SU-DHL-6 (cell line): Measurements from ENCODE around the gene ZNF202.

Source experiments
- H2AFZ ChIP-seq: fragments of 200-600 bp; sonication (generic); 2 replicates; pipeline ENCODE4 v1.6.1; 2014; ENCODE audit warnings: low read depth, mild to moderate bottlenecking, moderate library complexity, mixed read lengths, antibody characterized with exemption, low read length; ENCODE audit not compliant: severe bottlenecking
- H3F3A ChIP-seq: fragments of 200-600 bp; shearing (Covaris generic); 2 replicates; pipeline ENCODE4 v1.6.0; 2016; ENCODE audit warnings: antibody characterized with exemption, mild to moderate bottlenecking; ENCODE audit not compliant: insufficient read depth
- H3K27ac ChIP-seq: fragments of 200-600 bp; sonication (generic); 2 replicates; pipeline ENCODE4 v1.5.1; 2016; ENCODE audit warnings: low read depth, mild to moderate bottlenecking, low read length, moderate library complexity, mixed read lengths
- H3K27me3 ChIP-seq: fragments of 200-600 bp; sonication (generic), shearing (Covaris generic); 2 replicates; pipeline ENCODE4 v1.6.0; 2014; ENCODE audit warnings: mild to moderate bottlenecking, low read length
- H3K36me3 ChIP-seq: fragments of 200-600 bp; sonication (generic); 2 replicates; pipeline ENCODE4 v1.6.1; 2014; ENCODE audit warnings: mild to moderate bottlenecking, low read length, mixed read lengths
- H3K4me2 ChIP-seq: fragments of 300-600, 200-600 bp; shearing (Covaris generic), sonication (generic); 2 replicates; pipeline ENCODE4 v1.6.0; 2014; ENCODE audit warnings: low read length, low read depth, mild to moderate bottlenecking; ENCODE audit not compliant: poor library complexity, severe bottlenecking
- H3K4me3 ChIP-seq: fragments of 200-600 bp; sonication (generic); 2 replicates; pipeline ENCODE4 v1.5.1; 2014; ENCODE audit warnings: antibody characterized with exemption, low read length, mild to moderate bottlenecking, mixed read lengths; ENCODE audit not compliant: insufficient read depth, poor library complexity, severe bottlenecking
- H3K79me2 ChIP-seq: fragments of 200-600 bp; sonication (generic); 2 replicates; pipeline ENCODE4 v1.6.1; 2014; ENCODE audit warnings: mild to moderate bottlenecking, low read length, moderate library complexity; ENCODE audit not compliant: insufficient read depth
- H3K9ac ChIP-seq: fragments of 200-600 bp; sonication (generic); 2 replicates; pipeline ENCODE4 v1.7.0; 2014; ENCODE audit warnings: mild to moderate bottlenecking, low read length
- H3K9me2 ChIP-seq: fragments of 200-600 bp; sonication (generic); replicated peaks from 2 replicates; pipeline ENCODE4 v1.6.1; 2014; ENCODE audit warnings: low read length; ENCODE audit not compliant: insufficient read depth
- H3K9me3 ChIP-seq: fragments of 200-600 bp; sonication (generic); 2 replicates; pipeline ENCODE4 v1.6.1; 2014; ENCODE audit warnings: low read length, mixed read lengths; ENCODE audit not compliant: insufficient read depth
- H4K20me1 ChIP-seq: fragments of 200-600 bp; sonication (generic); 2 replicates; pipeline ENCODE4 v1.6.1; 2014; ENCODE audit warnings: low read depth, mild to moderate bottlenecking, antibody characterized with exemption, low read length, moderate library complexity, mixed read lengths
- CTCF ChIP-seq: fragments of 200-600 bp; sonication (generic); IDR thresholded peaks from one replicate; pipeline ENCODE4 v1.5.1; 2017; ENCODE audit warnings: antibody characterized with exemption, mild to moderate bottlenecking, low read length, moderate library complexity; ENCODE audit not compliant: insufficient read depth, poor library complexity, severe bottlenecking
- EZH2phosphoT487 ChIP-seq: fragments of 200-600 bp; sonication (generic), shearing (Covaris generic); conservative IDR thresholded peaks from 2 replicates; pipeline ENCODE4 v1.6.1; 2018; ENCODE audit warnings: mild to moderate bottlenecking, antibody characterized with exemption, low read length, moderate library complexity, mixed read lengths

Gene ZNF202

GRCh38 chr11:123741159-123742030, at the start of gene ZNF202:
Gene ZNF202 (minus strand): TSS chr11:123741660. CDS start chr11:123730888, 10,772 bp downstream.
- peak within 1 kb of the TSS; percentile 93 for H3K9ac ChIP-seq
- no peak for TF ChIP-seq CTCF
- TF ChIP-seq EZH2phosphoT487, result no peak
- peak within 1 kb of the TSS; percentile 83 for H3K4me3 ChIP-seq
- no peaks in the 10 kb centered on the region for H3K9me2 ChIP-seq
- peak within 1 kb of the TSS; percentile 33; the same call in 1 of the 2 replicates for H3K27ac ChIP-seq
- peak within 1 kb of the TSS; percentile 98 for H2AFZ ChIP-seq
- H4K20me1 ChIP-seq, result no peaks in the 10 kb centered on the region
- peak within 1 kb of the TSS; percentile 85 for H3K4me2 ChIP-seq
- no peaks in the 10 kb centered on the region for H3K27me3 ChIP-seq
- peaks cover 48% of the 10 kb centered on the region for H3K79me2 ChIP-seq
- peaks cover 23% of the 10 kb centered on the region for H3K36me3 ChIP-seq
- no peaks in the 10 kb centered on the region for H3K9me3 ChIP-seq
- no peaks in the 10 kb centered on the region for H3F3A ChIP-seq

- no peaks in the 10 kb centered on the region for H4K20me1 ChIP-seq
- TF ChIP-seq EZH2phosphoT487 (no peak), CTCF (no peak)
- H3K27ac ChIP-seq, result no peak overlapping the region
- H3K9me2 ChIP-seq, result no peaks in the 10 kb centered on the region
- no peaks in the 10 kb centered on the region for H3K79me2 ChIP-seq
- no peak overlapping the region for H3K4me2 ChIP-seq
- no peaks in the 10 kb centered on the region for H3K27me3 ChIP-seq
- H2AFZ ChIP-seq, result no peak overlapping the region
- no peaks in the 10 kb centered on the region for H3F3A ChIP-seq
- no peaks in the 10 kb centered on the region for H3K9me3 ChIP-seq
- H3K9ac ChIP-seq, result no peak overlapping the region
- no peaks in the 10 kb centered on the region for H3K36me3 ChIP-seq
- H3K4me3 ChIP-seq, result no peak overlapping the region
Observed at GRCh38 chr11:123783536-123783935, 42.1 kb upstream of the ZNF202 start.

DNA sequence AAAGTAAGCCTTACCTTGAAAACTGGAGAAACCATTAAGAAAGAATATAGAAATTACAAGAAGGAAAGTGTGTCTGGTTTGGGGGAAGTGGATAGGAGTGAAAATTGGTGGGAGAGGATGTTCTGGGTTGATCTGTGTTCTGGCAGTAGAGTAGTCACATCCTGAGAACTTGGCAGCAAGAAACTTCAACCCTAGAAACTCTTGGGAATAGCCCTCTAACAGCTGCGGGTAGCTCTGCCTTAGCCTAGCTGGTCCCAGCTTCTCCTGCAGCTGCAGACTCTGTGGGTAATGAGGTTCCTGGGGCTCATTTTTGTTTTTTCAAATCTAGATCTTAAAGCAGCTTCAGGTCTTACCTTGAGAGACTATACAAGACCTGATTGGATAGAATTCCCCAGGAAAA, 37.1 kb upstream of the ZNF202 start:
- H3K4me2 ChIP-seq, result no peak overlapping the region
- no peaks in the 10 kb centered on the region for H3K36me3 ChIP-seq
- H3K79me2 ChIP-seq, result no peaks in the 10 kb centered on the region
- TF ChIP-seq CTCF (no peak), EZH2phosphoT487 (no peak)
- H3K9me2 ChIP-seq, result no peaks in the 10 kb centered on the region
- H3K9me3 ChIP-seq, result no peaks in the 10 kb centered on the region
- no peaks in the 10 kb centered on the region for H4K20me1 ChIP-seq
- no peaks in the 10 kb centered on the region for H3F3A ChIP-seq
- H3K27me3 ChIP-seq, result no peaks in the 10 kb centered on the region
- H2AFZ ChIP-seq, result no peak overlapping the region
- no peak overlapping the region for H3K4me3 ChIP-seq
- H3K27ac ChIP-seq, result no peak overlapping the region
- no peak overlapping the region for H3K9ac ChIP-seq
